Frontal cortex (tissue), 4 donors: ENCODE results near the gene CXCL6. TPM values are rescaled to one million over a fixed set of nuclear protein-coding genes. Genes with fewer than 3 reads are reported as not detected.

Experiments used
- DNase-seq, 2 donors: peaks; one replicate each; pipeline ENCODE4 v3.0.0; 2012; ENCODE audit warnings: low spot score in 2 of 2
- FAIRE-seq: peaks from 2 replicates; lab custom pipeline; 2012; peaks lifted over from hg19 to GRCh38; lab: Jason Lieb, UNC
- total RNA-seq: library from RNA; depleted of rRNA; stranded (reverse); fragments of >200 nt; gene quantifications from one replicate; pipeline ENCODE4 v1.2.3, GENCODE V29; 2014
- donor health status: control.
- donor health status: control.
- donor health status: control.

Gene CXCL6
- total RNA-seq, 1 donor from 2014 or later = 0.41 TPM

GRCh38 chr4:73841243-73841925, 4.9 kb downstream of the CXCL6 start:
- DNase-seq (no peak), FAIRE-seq (no peak)

- FAIRE-seq (no peak), DNase-seq (no peak)
Measured at GRCh38 chr4:73842696-73843095, 6.2 kb downstream of the CXCL6 start.

- no peak for FAIRE-seq
Measured at GRCh38 chr4:73843369-73843768, 6.9 kb downstream of the CXCL6 start.

GRCh38 chr4:73844345-73844744, 7.9 kb downstream of the CXCL6 start:
- FAIRE-seq (no peak), DNase-seq (no peak)

More at GRCh38 chr4:73843369-73843768, 6.9 kb downstream of the CXCL6 start:
- no peak for DNase-seq

- FAIRE-seq (no peak), DNase-seq (no peak)
Measured at GRCh38 chr4:73844806-73845205, 8.3 kb downstream of the CXCL6 start.

- FAIRE-seq (no peak), DNase-seq (no peak)
Measured at GRCh38 chr4:73847526-73848182, 11.2 kb downstream of the CXCL6 start.

- DNase-seq (no peak), FAIRE-seq (no peak)
Measured at GRCh38 chr4:73848183-73848777, 11.8 kb downstream of the CXCL6 start.

GRCh38 chr4:73850261-73850970, 13.9 kb downstream of the CXCL6 start:
- FAIRE-seq (no peak), DNase-seq (no peak)

- DNase-seq (no peak), FAIRE-seq (no peak)
Measured at GRCh38 chr4:73851293-73851692, 14.8 kb downstream of the CXCL6 start.

- no peak for FAIRE-seq
Measured at GRCh38 chr4:73852771-73853170, 16.3 kb downstream of the CXCL6 start.

GRCh38 chr4:73853246-73853704, 16.8 kb downstream of the CXCL6 start, which contains the start of gene PF4V1:
PF4V1 (plus strand) TSS chr4:73853296; CDS start chr4:73853363, 67 bp downstream.
- DNase-seq (no peak), FAIRE-seq (no peak)

More at GRCh38 chr4:73852771-73853170, 16.3 kb downstream of the CXCL6 start:
- no peak for DNase-seq

GRCh38 chr4:73853718-73854473, 17.4 kb downstream of the CXCL6 start:
- DNase-seq = no peak
- no peak for FAIRE-seq

- FAIRE-seq = no peak
- no peak for DNase-seq
Measured at GRCh38 chr4:73855406-73855805, 18.9 kb downstream of the CXCL6 start.

- FAIRE-seq (no peak), DNase-seq (no peak)
Measured at GRCh38 chr4:73856518-73856917, 20.0 kb downstream of the CXCL6 start.

- no peak for DNase-seq
- no peak for FAIRE-seq
Measured at GRCh38 chr4:73859614-73860088, 23.2 kb downstream of the CXCL6 start.

GRCh38 chr4:73860181-73860580, 23.7 kb downstream of the CXCL6 start:
- DNase-seq = no peak
- FAIRE-seq = no peak

GRCh38 chr4:73860917-73861316, 24.4 kb downstream of the CXCL6 start:
- FAIRE-seq (peak; percentile 30), DNase-seq (no peak)

GRCh38 chr4:73862322-73862721, 25.8 kb downstream of the CXCL6 start:
- no peak for FAIRE-seq

GRCh38 chr4:73864365-73864764, 27.9 kb downstream of the CXCL6 start:
- FAIRE-seq (no peak), DNase-seq (no peak)

More at GRCh38 chr4:73862322-73862721, 25.8 kb downstream of the CXCL6 start:
- no peak for DNase-seq
